Coronary artery (tissue), 2 donors: ENCODE data around the gene CCNYL1.

Source experiments
- DNase-seq: peaks from one replicate; pipeline ENCODE4 v3.0.0-alpha.2; 2017; ENCODE audit warnings: low spot score
- H3K27ac ChIP-seq, 2 donors: fragments of 200-600 bp; sonication (generic); one replicate each; pipeline ENCODE4 v1.5.1; 2016 to 2019
- H3K4me3 ChIP-seq: fragments of 200-600 bp; sonication (generic); 2 replicates; pipeline ENCODE4 v1.5.1; 2016; ENCODE audit warnings: mild to moderate bottlenecking, moderate library complexity
- TF ChIP-seq, protein P1 (sequence below): fragments of 200-600 bp; sonication (generic); IDR thresholded peaks from one replicate; pipeline ENCODE4 v1.5.1; 2019; ENCODE audit warnings: antibody characterized with exemption

The CCNYL1 gene

DNA sequence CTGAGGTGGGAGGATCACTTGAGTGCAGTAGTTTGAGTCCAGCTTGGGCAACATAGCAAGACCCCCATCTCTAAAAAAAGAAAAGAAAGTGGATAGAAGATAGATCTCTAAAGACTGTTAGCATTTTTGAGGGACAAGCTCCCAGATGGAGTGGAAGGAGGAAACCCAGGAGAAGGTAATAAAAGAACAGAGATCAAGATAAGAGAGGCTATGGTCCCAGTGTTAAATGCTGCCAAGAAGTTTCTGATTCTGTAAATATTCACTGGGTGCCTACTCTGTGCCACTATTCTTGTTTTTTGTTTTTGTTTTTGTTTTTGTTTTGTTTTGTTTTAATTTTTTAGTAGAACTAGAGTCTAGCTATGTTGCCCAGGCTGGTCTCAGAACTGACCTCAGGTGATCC lies 32.1 kb downstream of the CCNYL1 start:
- TF ChIP-seq, protein P1, sequence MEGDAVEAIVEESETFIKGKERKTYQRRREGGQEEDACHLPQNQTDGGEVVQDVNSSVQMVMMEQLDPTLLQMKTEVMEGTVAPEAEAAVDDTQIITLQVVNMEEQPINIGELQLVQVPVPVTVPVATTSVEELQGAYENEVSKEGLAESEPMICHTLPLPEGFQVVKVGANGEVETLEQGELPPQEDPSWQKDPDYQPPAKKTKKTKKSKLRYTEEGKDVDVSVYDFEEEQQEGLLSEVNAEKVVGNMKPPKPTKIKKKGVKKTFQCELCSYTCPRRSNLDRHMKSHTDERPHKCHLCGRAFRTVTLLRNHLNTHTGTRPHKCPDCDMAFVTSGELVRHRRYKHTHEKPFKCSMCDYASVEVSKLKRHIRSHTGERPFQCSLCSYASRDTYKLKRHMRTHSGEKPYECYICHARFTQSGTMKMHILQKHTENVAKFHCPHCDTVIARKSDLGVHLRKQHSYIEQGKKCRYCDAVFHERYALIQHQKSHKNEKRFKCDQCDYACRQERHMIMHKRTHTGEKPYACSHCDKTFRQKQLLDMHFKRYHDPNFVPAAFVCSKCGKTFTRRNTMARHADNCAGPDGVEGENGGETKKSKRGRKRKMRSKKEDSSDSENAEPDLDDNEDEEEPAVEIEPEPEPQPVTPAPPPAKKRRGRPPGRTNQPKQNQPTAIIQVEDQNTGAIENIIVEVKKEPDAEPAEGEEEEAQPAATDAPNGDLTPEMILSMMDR: no peak
- H3K27ac ChIP-seq: no peak overlapping the region
- no peak for DNase-seq
- H3K4me3 ChIP-seq: no peak overlapping the region

DNA sequence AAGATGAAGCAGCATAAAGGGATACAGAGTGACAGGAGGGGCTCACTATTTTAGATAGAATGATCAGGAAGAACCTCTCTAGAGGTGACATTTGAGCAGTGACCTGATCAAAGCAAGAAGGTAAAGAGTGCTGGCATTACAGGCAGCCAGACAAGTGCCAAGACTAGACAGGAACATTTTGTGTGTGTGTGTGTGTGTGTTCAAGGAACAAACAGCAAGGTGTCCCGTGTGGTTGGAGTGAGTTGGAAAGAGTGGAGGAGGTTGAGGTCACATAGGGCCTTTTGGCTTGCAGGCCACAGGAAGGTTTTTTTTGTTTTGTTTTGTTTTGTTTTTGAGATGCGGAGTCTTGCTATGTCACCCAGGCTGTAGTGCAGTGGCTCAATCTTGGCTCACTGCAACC lies 32.6 kb downstream of the CCNYL1 start:
- no peak overlapping the region for H3K4me3 ChIP-seq
- TF ChIP-seq, protein P1: no peak
- no peak overlapping the region for H3K27ac ChIP-seq
- no peak for DNase-seq

DNA sequence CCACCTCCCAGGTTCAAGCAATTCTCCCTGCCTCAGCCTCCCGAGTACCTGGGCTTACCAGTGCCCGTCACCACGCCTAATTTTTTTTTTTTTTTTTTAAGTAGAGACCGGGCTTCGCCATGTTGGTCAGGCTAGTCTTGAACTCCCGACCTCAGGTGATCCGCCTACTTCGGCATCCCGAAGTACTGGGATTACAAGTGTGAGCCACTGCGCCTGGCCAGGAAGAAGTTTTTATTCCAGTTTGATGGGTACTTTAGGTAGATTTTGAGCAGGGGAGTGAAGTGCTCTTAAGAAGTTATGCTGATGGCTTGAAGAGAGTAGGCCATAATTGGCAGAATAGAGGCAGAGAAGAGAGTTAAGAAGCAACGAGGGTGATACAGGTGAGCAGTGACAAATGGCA lies 33.0 kb downstream of the CCNYL1 start:
- TF ChIP-seq, protein P1: no peak
- Histone ChIP-seq H3K4me3 (no peak overlapping the region), H3K27ac (no peak overlapping the region)
- no peak for DNase-seq

DNA sequence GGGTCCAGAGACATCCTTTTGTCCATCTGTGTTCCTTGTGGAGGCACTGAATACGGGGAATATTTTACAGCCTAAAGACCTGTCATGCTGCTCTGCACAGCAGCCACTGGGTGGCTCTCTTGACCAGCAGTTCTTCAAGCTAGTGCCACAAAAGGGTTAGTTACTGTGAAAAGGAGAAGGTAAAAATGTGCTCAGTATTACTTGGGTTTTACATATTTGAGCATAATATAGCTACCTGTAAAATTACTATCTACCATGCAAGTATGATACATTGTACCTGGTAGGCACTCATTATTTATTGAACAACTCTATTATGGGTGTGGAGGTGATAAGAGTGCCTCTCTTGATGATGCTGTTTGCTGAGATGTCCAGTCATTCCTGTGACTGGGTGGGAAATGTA lies 34.7 kb downstream of the CCNYL1 start:
- H3K4me3 ChIP-seq: no peak overlapping the region
- TF ChIP-seq, protein P1: peak; percentile 60
- no peak for DNase-seq
- no peak overlapping the region for H3K27ac ChIP-seq

DNA sequence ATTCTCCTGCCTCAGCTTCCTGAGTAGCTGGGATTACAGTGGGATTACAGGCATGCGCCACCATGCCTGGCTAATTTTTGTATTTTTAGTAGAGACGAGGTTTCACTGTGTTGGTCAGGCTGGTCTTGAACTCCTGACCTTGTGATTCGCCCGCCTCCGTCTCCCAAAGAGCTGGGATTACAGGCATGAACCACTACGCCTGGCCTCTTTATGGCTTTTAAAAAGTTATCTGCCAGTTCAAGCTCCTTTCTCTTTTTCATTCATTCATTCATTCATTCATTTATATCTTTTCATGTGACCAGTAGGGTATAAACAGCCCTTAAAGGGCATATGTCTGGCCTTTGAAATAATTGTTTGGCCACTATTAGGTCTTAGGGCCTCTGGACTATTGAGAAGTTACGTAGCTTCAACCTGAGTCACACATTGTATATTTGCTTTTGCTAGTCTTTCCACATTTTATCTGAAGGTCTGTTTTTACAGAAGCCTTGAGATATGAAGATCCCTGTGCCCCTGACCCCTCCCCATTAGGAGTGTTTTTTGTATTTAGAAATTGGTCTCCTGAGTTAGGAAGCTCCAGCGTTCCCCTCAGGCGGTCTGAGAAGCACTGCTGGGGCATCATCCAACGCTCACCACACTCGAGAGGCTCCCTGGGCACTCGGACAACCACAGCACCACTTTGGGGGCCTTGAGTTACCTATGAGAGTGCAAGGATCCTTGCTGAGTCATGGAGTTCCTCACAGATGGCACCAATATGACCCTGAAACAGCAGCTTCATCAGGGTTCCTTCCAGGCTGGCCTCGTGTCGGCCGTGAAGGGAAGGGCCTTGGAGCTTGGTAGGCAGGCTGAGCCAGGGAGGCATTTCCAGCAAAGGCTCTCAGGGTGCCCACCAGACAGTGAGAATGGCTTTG lies 36.5 kb downstream of the CCNYL1 start:
- TF ChIP-seq, protein P1: no peak
- DNase-seq: no peak
- H3K4me3 ChIP-seq: no peak overlapping the region
- no peak overlapping the region for H3K27ac ChIP-seq

DNA sequence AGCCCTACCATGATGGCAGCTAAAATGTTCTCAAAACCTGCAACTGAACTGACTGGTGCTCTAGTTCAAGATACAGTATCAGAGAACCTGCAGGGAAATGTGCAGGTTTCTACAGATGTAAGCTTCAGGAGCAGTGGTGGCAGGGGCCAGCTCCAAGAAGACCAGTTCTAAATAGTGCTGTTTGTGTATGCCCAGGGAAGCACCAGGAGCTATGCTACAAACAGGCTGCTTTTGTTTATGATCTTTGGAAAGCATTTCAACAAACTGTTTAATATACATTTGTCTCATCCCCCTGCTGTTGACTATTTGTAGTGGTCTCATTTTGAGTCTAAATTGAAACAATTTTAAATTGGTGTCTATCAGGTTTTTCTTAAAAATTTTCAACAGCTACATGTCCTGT lies 37.6 kb downstream of the CCNYL1 start:
- H3K4me3 ChIP-seq: no peak overlapping the region
- no peak overlapping the region for H3K27ac ChIP-seq
- TF ChIP-seq, protein P1: no peak
- no peak for DNase-seq

DNA sequence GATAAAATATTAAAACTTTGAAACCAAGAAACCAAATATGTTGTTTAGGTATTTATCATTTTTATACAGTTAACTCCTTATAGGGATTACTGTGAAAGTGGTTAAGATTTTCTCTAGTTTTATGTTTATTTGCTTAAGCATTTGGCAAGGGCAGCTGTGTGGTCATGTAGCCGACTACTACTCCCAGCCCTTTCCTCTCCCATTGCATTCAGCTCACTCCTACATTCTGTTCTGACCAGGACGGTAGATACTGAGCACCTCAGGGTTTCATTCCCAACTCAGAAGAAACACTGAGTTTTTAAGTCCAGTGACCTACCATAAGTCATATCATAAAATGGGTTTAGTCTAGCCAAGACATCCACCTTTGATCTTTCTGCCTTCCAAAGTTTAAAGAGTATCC lies 38.4 kb downstream of the CCNYL1 start:
- TF ChIP-seq, protein P1: no peak
- Histone ChIP-seq H3K27ac (no peak overlapping the region), H3K4me3 (no peak overlapping the region)
- DNase-seq: no peak
